Raji (cell line): Measurements from ENCODE around the gene RIN3.

ENCODE experiments used
- POLR2A ChIP-seq: IDR thresholded peaks from 2 replicates; pipeline ENCODE4 v1.6.1; 2011; ENCODE audit warnings: low read depth, low read length, control low read depth; ENCODE audit not compliant: insufficient read depth

RIN3 gene

GRCh38 chr14:92481386-92481785 lies 32.2 kb upstream of the RIN3 start:
- TF ChIP-seq POLR2A: no peak

- TF ChIP-seq POLR2A: no peak
Measured at GRCh38 chr14:92481811-92482555, 31.6 kb upstream of the RIN3 start.

- TF ChIP-seq POLR2A: no peak
Measured at GRCh38 chr14:92482621-92483319, 30.8 kb upstream of the RIN3 start.

DNA sequence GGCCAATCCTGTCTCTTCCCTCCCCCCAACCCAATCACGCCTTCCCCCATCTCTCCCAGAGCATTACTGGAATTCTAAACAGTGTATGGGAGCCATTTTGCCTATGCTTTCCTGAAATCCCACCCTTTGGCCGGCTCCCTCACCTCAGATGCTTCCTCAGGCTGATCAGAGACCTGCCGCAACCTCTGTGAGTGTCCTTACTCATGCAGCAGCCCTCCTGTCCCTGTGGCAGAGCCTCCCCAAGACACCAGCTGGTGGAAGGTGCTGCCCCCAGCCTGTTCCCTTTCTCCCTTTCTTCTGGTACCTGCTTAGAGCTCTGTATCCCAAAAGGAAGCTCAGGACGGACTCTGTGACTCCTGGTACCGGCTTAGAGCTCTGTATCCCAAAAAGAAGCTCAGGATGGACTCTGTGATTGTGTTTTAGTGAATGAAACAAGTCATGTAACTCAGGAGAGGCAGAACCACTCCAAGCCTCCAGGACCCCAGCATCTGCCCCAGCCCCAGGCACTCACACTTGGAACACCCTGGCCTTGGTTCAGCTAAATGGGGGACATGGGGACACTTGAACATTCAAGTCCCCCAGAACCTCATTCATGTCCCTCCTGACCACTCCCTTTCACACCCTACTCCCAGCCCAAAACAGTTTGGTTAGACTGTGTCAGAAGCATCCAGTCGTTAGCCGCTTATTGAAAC lies 29.3 kb upstream of the RIN3 start:
- TF ChIP-seq POLR2A: no peak

DNA sequence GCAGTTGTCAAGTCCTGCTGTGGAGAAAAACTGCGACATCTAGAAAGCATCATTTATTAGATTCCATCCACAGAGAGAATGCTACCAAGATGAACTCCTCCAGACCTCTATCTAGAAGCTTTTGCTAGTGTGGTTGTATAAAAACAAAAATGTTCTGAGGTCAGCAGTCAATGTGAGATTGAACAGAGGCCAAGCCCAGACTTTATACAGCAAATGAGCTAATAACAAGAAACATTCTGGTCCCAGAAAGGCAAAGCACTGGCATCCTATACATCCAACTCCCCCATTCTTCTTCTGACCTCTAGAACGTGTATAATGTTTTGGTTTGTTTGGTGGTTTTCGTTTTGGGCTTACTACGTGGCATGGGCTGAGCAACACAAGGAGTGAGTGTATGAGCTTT lies 26.7 kb upstream of the RIN3 start:
- TF ChIP-seq POLR2A: no peak

DNA sequence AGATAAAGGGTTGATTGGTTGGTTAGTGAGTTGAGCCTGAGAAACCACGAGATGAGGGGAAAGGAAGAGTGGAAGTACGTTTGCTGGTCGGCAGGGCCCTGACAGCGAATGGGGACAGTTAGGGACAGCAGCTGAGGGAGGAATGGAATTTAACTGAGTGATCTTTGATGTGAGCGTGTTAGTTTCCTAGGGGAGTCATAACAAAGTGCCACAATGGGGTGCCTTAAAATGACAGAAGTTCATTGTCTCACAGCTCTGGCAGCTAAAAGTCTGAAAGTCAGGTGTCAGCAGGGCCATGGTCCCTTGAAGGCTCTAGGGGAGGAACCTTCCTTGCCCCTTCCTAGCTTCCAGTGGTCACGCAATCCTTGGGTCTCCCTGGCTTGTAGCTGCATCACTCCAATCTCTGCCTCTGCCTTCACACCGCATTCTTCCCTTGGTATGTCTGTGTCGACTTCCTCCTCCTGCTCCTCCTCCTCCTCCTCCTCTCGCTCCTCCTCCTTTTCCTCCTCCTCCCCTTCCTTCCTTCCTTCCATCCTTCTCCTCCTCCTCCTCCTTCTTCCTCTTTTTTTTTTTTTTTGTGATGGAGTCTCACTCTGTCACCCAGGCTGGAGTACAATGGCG lies 26.0 kb upstream of the RIN3 start:
- TF ChIP-seq POLR2A: no peak

GRCh38 chr14:92489394-92490238 lies 24.0 kb upstream of the RIN3 start:
- TF ChIP-seq POLR2A: no peak

- TF ChIP-seq POLR2A: no peak
Measured at GRCh38 chr14:92490239-92490959, 23.2 kb upstream of the RIN3 start.

DNA sequence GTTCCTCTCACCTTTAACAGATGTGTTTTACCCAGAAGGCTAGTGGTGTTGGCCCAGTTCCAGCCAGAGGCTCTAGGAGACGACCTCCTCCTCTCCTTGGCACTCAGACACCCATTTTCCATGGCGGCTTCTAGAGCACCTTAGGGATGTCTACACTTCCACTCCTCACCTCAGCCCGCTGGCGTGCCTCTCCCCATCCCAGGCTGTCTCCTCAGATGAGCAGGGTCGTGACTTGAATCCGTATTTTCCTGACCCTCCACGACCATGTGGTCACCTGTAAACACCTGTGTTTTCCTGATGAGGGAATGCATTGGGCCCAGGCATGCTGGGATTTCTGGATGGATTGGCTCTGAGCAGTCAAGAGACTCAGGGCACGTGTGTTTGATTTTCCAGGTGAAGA lies 21.8 kb upstream of the RIN3 start:
- TF ChIP-seq POLR2A: no peak

GRCh38 chr14:92492258-92492657 lies 21.3 kb upstream of the RIN3 start:
- no peak for TF ChIP-seq POLR2A

GRCh38 chr14:92493024-92493423 lies 20.6 kb upstream of the RIN3 start:
- TF ChIP-seq POLR2A: no peak

GRCh38 chr14:92493492-92493891 lies 20.1 kb upstream of the RIN3 start:
- no peak for TF ChIP-seq POLR2A

- TF ChIP-seq POLR2A: no peak
Measured at GRCh38 chr14:92494512-92494911, 19.1 kb upstream of the RIN3 start.

DNA sequence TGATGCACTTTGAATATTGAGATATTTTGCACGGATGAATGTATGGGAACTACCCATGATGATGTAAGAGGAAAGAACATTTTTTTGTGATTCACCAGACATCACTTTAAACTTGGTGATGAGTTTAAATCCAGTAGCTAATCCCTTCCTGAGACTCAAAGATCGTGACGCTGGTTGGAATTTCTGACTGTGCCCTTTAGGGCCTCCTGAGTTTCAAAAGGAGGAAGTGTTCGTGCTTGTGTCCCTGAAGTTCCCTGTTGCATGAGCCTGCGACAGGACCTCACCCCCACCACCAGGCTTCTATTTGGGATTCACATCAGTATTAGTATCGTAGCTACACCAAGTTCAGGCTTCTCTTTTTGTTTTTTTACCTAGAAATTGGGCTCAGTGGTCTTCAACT lies 18.6 kb upstream of the RIN3 start:
- no peak for TF ChIP-seq POLR2A

DNA sequence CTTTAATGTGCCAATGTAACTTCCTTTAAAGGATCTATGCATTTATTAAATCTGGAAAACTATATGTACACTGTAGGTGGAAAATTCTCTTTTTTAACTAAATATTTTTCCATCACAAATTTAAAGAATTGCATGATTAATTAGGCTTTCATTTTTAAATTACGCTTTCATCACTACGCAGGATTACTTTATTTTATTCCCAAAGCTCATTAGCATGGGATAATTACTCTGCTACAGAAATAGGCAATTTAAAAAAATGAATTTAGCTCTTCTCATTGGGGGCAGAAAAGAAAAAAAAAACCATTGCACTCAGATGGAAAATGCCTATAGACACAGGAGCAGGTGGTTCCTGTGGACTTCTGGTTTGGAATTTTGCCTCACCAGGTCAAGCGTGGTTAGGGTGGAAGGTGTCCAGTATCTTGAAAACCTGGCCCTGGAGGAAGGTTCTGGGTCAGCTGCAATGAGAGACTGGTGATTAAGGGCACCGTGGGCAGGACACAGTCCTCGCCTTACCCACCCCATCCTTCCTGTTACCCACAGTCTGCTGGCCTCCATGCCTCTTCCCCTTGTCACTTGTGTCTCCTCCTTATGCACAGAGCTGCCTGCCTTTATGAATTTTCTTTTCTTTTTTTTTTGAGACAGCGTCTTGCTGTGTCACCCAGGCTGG lies 17.3 kb upstream of the RIN3 start:
- no peak for TF ChIP-seq POLR2A
